ENCODE data around the gene KLHL6. TPM values are rescaled to one million over a fixed set of nuclear protein-coding genes. Genes with fewer than 3 reads are reported as not detected.
"Not testable (repeated sequence)": the region's sequence is repeated elsewhere in the genome, so short reads cannot be mapped to it uniquely, and the experiment has no call there.

Gene KLHL6
- total RNA-seq, 1 experiment from 2014 or later = not detected

DNA sequence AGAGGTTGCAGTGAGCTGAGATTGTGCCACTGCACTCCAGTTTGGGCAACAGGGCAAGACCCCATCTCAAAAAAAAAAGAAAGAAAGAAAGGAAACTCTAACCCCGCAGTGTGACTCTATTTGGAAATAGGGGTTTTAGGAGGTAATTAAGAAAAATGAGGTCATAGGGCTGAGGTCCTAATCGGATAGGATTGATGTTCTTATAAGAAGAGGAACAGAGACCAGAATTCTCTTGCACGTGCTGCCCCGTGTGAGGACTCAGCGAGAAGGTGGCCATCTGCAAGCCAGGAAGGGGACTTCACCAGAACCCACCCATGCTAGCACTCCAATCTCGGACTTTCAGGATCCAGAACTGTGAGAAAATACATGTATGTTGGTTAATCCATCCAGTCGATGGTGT lies 25.8 kb downstream of the KLHL6 start:
- Histone ChIP-seq H3K9me3 (replicated peaks) (no peaks in the 10 kb centered on the region), H3K36me3 (no peaks in the 10 kb centered on the region), H3K27me3 (no peaks in the 10 kb centered on the region), H3K4me1 (no peaks in the 10 kb centered on the region), H3K27ac (no peak overlapping the region), H3K4me3 (no peak overlapping the region)
- no peak for DNase-seq

DNA sequence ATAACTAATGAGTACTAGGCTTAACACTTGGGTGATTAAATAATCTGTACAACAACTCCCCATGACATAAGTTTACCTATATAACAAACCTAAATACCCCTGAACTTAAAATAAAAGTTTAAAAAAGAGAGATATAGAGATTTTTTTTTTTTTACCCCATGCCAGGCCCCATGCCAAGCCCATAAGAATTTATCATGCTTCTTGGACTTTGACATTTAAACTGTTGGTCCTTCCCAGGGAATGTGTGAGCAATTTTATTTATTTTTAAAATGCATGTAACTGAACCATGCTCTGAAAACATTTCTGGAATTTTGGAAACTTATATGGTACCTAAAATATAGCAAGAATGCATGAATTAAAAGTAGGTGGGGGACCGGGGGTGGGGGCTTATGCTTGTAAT lies 26.3 kb downstream of the KLHL6 start:
- no peaks in the 10 kb centered on the region for H3K9me3 ChIP-seq (replicated peaks)
- no peaks in the 10 kb centered on the region for H3K27me3 ChIP-seq
- H3K36me3 ChIP-seq = no peaks in the 10 kb centered on the region
- no peak overlapping the region for H3K27ac ChIP-seq
- DNase-seq = no peak
- H3K4me1 ChIP-seq = no peaks in the 10 kb centered on the region
- no peak overlapping the region for H3K4me3 ChIP-seq

DNA sequence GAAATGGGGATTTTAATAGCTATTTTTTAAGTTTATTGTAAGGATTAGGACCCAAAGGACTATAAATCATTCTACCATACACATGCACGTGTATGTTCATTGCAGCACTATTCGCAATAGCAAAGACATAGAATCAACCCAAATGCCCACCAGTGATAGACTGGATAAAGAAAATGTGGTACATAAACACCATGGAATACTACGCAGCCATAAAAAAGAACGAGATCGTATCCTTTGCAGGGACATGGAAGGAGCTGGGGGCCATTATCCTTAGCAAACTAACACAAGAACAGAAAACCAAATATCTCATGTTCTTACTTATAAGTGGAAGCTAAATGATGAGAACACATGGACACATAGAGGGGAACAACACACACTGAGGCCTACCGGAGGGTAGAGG lies 26.7 kb downstream of the KLHL6 start:
- not testable (repeated sequence) for H3K4me1 ChIP-seq; H3K27ac ChIP-seq; H3K4me3 ChIP-seq; H3K27me3 ChIP-seq; DNase-seq; H3K36me3 ChIP-seq; H3K9me3 ChIP-seq (replicated peaks)

DNA sequence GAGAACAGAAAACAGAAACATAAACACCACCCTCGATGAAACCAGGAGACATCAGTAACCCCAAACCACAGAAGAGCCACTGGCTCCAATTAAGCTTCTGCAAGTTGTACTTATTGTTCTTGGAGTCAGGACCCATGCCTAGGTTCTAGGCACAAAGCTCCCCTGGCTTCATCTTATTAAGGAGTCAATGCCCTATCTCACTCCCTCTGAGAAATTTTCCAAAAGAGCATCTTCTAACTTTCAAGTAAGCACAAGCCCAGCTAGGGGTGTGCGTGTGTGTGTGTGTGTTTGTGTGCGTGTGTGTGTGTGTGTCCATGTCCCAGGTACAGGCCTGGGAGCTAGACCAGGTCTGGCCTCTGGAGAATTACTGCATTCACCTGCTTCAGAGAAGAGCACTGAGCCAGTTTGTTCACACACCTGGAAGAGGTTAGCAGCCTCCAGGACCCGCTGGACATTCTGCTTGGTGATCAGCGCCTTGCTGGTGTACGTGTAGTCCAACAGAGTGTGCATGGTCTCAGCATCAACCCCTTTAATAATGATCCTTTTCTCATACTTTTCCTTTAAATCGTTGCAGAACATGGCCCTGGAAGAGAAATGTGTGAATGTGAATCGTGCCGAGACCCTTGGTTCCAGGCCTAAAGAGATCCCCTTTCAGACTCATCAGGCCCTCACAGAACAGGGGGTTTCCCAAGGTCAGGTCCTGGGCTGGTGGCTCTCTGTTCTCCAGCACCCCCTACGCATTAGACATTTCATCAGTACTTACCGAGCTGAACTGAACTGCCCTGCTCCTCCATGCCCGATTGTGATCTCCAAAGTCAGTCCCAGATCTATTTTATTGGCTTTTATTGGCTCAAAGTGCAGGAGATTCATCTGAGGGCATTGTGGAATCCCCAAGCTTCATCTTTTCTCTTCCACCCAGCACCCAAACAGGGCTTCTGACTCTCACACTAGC lies 27.8 kb downstream of the KLHL6 start:
- no peaks in the 10 kb centered on the region for H3K9me3 ChIP-seq (replicated peaks)
- H3K4me3 ChIP-seq = no peak overlapping the region
- H3K27me3 ChIP-seq = no peaks in the 10 kb centered on the region
- no peak overlapping the region for H3K27ac ChIP-seq
- no peaks in the 10 kb centered on the region for H3K36me3 ChIP-seq
- H3K4me1 ChIP-seq = no peaks in the 10 kb centered on the region
- DNase-seq = no peak

DNA sequence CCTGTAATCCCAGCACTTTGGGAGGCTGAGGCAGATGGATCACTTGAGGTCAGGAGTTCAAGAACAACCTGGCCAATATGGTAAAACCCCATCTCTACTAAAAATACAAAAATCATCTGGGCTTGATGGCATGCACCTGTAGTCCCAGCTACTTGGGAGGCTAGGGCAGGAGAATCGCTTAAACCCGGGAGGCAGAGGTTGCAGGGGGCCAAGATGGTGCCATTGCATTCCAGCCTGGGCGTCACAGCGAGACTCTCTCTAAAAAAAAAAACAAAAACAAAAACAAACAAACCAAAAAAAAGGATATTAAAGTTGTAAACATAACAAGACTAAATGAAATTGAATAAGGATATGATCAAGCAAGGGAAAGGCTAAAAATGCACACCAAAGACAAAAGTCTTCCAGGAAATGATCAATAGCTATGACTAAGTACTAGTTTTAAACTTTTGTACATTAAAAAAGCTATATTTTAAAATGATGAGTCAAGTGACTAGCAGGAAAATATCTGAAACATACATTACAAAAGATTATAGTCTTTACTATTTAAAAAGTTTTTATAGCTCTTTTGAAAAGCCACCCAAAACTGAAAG lies 28.6 kb downstream of the KLHL6 start:
- no peaks in the 10 kb centered on the region for H3K4me1 ChIP-seq
- H3K36me3 ChIP-seq = no peaks in the 10 kb centered on the region
- no peak overlapping the region for H3K27ac ChIP-seq
- no peaks in the 10 kb centered on the region for H3K9me3 ChIP-seq (replicated peaks)
- no peaks in the 10 kb centered on the region for H3K27me3 ChIP-seq
- DNase-seq = no peak
- H3K4me3 ChIP-seq = no peak overlapping the region

DNA sequence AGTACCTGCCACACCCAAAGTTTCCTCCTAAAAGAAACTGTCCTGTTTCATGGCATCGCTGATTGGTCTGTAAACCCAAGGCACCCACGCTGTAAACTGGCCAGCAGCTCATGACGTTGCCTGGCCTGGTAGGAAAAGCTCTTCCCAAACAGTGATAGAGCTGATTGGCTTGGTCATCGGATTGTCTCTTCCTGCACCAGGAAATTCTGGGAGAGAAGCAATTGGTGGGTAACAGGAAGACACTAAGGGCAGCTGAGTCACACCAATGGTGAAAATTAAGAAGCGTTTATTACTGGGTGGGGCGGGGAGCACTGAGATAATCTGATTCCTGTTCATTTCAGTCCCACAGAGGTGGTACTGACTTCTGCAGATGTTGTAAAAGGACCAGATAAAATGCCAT lies 31.0 kb downstream of the KLHL6 start:
- no peak for DNase-seq
- no peaks in the 10 kb centered on the region for H3K9me3 ChIP-seq (replicated peaks)
- no peak overlapping the region for H3K27ac ChIP-seq
- no peaks in the 10 kb centered on the region for H3K27me3 ChIP-seq
- H3K36me3 ChIP-seq = no peaks in the 10 kb centered on the region
- no peaks in the 10 kb centered on the region for H3K4me1 ChIP-seq
- no peak overlapping the region for H3K4me3 ChIP-seq

DNA sequence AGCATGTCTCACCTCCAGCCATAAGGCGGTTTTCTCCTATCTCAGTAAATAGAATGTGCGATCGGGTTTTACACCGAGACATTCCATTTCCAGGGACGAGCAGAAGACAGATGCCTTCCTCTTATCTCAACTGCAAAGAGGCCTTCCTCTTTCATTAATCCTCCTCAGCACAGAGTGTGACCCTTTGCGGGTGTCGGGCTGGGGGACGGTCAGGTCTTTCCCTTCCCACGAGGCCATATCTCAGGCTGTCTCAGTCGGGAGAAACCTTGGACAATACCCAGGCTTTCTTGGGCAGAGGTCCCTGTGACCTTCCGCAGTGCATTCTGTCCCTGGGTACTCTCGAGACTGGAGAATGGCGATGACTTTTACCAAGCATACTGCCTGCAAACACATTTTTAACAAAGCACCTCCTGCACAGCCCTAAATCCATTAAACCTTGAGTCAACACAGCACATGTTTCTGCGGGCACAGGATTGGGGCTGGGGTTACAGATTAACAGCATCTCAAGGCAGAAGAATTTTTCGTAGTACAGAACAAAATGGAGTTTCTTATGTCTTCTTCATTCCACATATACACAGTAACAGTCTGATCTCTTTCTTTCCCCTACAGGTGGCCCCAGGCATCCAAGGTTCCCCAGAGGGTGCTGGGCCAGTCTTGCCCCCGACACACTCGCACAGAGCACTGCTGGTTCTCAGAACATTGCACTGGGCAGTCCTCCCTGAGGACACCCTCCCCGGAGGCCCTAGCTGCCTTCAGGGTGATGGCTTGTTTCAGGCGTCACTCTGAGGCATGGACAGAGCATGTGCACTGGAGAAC lies 34.6 kb downstream of the KLHL6 start:
- H3K27me3 ChIP-seq; H3K27ac ChIP-seq; DNase-seq; H3K4me1 ChIP-seq; H3K4me3 ChIP-seq; H3K9me3 ChIP-seq (replicated peaks); H3K36me3 ChIP-seq: not testable (repeated sequence)

DNA sequence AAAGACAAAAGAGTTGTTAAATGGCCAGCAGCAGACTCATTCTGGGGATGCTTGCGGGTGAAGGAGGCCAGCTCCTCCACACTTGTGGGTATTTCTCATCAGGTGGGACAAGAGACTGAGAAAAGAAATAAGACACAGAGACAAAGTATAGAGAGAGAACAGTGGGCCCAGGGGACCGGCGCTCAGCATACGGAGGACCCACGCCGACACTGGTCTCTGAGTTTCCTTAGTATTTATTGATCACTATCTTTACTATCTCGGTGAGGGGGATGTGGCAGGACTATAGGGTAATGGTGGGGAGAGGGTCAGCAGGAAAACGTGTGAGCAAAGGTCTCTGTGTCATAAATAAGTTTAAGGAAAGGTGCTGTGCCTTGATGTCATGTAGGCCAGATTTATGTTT lies 35.2 kb downstream of the KLHL6 start:
- DNase-seq; H3K36me3 ChIP-seq; H3K4me1 ChIP-seq; H3K4me3 ChIP-seq; H3K27ac ChIP-seq; H3K9me3 ChIP-seq (replicated peaks); H3K27me3 ChIP-seq: not testable (repeated sequence)

DNA sequence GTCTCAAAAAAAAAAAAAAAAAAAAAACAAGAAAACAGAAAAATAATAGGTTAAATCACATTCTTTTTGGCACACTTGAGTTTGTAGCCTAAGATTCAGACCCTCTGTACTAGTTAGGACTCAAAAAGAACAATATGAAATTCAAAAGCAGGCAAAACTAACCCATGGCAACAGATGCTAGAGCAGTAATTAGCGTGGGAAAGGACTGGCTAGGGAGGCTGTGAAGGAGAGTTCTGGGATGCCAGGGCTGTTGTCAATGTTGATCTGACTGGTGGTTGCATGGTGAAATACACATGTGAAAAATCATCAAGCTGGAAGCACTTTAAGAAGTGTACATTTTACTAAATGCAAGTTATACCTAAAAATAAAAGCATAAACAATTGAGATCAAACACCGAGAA lies 35.6 kb downstream of the KLHL6 start:
- Histone ChIP-seq H3K36me3 (no peaks in the 10 kb centered on the region), H3K27ac (no peak overlapping the region), H3K4me1 (no peaks in the 10 kb centered on the region), H3K9me3 (replicated peaks) (no peaks in the 10 kb centered on the region), H3K27me3 (no peaks in the 10 kb centered on the region), H3K4me3 (no peak overlapping the region)
- DNase-seq = no peak

DNA sequence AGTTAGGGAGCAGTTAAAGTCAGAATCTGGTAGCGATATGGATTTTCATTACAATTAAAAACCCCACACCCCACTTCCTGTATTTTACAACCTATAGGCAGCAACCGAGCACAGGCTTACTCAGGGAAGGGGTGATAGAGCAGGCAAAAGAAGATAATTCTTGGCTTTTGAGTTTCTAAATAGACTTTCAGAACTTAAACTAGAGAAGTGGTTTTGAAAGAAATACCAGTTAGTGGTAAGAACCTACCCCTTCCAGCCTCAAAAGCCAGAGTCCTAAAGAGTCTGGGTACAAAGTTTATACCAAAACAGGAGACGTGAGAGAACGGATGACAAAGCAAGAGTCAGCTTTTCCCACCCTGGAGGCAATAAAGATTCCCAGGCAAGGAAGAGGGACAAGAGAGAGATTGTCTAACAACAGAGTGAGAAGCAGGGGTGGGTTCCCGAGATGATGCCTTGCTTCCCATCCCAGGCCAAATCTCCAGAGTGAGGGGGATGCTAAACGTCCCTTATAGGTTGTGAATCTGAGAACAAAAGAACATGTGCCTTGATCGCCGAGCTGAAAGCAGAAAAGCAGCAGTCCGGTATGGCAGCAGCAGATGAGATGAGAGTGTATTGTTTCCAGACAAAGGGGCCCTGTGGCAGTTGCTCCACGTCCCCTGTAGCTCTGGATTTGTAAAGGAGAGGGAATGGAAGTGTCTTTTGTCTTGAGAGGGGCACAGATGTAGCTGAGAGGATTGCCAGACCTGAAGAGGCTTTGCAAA lies 36.8 kb downstream of the KLHL6 start:
- Histone ChIP-seq H3K4me3 (no peak overlapping the region), H3K27me3 (no peaks in the 10 kb centered on the region), H3K9me3 (replicated peaks) (no peaks in the 10 kb centered on the region), H3K36me3 (no peaks in the 10 kb centered on the region), H3K27ac (no peak overlapping the region), H3K4me1 (no peaks in the 10 kb centered on the region)
- no peak for DNase-seq

DNA sequence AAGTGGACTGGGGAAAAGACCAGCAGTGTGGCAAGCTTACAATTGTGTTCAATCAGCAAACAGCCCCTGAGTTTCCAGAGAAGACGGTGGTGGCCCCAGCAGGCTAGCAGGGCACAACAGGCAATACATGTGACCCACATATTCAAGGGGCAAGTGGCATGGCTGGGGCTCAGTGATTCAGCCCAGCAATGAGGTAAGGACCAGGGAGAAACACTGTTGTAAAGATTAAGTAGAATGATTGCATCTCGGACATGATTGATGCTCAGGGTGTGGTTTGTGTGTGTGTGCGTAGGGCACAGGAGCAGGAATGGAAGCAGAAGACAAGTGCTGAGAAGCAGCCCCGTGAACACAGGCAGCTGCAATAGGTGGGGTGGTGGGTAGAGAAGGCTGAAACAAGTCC lies 37.9 kb downstream of the KLHL6 start:
- no peaks in the 10 kb centered on the region for H3K4me1 ChIP-seq
- no peak overlapping the region for H3K4me3 ChIP-seq
- H3K36me3 ChIP-seq = no peaks in the 10 kb centered on the region
- no peak overlapping the region for H3K27ac ChIP-seq
- DNase-seq = no peak
- no peaks in the 10 kb centered on the region for H3K9me3 ChIP-seq (replicated peaks)
- H3K27me3 ChIP-seq = no peaks in the 10 kb centered on the region

DNA sequence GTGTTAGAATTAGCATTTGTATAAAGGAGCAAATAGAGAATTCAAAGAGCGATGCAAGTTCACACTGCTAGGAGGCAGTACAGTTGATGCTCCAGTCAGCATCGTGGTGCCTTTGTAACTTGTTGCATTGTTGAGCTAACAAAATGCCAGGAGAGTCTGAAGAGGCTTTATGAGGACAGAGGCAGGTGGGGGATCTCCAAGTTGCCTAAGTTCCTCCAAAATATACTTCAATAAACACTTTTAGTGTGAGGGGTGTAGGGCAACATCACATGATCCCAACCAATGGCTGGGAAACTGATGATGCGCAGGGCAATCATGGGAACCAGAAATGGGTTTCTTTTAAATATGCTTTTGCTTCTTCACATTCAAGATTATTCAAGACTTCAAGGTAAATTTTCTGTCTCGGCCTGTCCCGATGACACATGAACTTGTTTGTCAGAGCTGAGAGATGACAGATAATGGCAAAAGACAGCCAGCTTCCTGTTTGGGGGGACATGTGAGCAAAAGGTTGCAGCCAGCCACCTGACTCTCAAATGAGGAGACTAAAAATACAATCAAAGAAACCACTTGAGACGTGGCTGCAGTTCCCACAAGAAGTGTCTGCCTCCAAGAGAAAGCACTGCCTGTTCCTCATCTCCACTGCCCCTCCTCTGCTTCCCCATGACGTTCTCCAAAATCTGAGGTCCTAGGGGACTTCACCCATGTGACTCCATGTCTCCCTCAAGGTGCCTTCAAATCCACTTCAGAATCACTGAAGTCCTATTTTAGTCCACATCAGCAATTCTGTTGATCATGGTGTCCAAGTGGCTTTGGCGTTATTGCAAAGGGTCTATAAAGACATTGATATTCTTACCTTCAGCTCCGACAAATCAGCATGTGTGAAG lies 39.3 kb downstream of the KLHL6 start:
- H3K27ac ChIP-seq = no peak overlapping the region
- no peaks in the 10 kb centered on the region for H3K36me3 ChIP-seq
- no peaks in the 10 kb centered on the region for H3K9me3 ChIP-seq (replicated peaks)
- H3K4me3 ChIP-seq = no peak overlapping the region
- H3K4me1 ChIP-seq = peaks cover 8% of the 10 kb centered on the region
- DNase-seq = no peak
- H3K27me3 ChIP-seq = no peaks in the 10 kb centered on the region

DNA sequence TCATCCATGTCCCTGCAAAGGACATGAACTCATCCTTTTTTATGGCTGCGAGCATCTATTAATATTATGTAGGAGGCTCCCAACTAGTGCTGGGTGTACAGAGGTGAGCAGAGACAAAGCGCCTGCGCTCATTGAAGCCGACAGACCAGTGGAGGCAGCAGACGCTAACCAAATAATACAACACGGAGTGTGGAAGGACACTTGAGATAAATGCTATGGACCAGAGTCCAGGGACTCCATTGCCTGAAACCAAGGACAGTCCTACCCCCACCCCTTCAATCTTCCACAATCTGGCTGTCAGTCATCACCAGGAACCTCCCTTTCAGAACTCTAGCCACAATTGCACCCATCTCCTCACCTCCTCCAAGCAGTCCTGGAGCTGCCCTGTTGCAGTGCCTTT lies 41.5 kb downstream of the KLHL6 start:
- Histone ChIP-seq H3K4me3 (no peak overlapping the region), H3K9me3 (replicated peaks) (no peaks in the 10 kb centered on the region), H3K27me3 (no peaks in the 10 kb centered on the region), H3K36me3 (no peaks in the 10 kb centered on the region), H3K4me1 (peaks cover 8% of the 10 kb centered on the region), H3K27ac (no peak overlapping the region)
- DNase-seq = no peak

Data from SJCRH30 (cell line).